GM12874 (cell line): ENCODE data around the gene SPAG16.

Experiments
- TF ChIP-seq, protein P1 (sequence below): IDR thresholded peaks from 2 replicates; pipeline ENCODE4 v1.5.1; 2011; ENCODE audit warnings: low read depth, mild to moderate bottlenecking, control low read depth, low read length, moderate library complexity; ENCODE audit not compliant: insufficient read depth

SPAG16 gene

DNA sequence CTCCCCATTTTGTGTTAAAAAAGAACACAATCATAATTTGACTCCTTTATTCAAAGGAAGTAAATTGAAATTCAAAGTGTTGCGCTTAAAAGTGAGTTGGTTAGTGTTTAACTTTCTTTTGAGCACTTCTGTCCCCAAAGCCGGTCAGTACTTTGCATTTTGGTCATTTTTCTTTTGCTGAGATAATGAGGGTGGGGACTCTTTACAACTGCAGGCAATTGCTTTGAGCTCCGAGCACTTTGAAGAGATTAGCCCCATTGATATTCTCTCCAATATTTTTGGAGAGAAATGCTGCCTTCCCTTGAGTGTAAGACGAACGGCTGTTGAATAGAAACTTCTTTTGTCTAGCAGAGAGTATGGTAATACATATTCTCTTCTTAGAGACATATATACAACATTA, 885.0 kb downstream of the SPAG16 start:
- TF ChIP-seq, protein P1, sequence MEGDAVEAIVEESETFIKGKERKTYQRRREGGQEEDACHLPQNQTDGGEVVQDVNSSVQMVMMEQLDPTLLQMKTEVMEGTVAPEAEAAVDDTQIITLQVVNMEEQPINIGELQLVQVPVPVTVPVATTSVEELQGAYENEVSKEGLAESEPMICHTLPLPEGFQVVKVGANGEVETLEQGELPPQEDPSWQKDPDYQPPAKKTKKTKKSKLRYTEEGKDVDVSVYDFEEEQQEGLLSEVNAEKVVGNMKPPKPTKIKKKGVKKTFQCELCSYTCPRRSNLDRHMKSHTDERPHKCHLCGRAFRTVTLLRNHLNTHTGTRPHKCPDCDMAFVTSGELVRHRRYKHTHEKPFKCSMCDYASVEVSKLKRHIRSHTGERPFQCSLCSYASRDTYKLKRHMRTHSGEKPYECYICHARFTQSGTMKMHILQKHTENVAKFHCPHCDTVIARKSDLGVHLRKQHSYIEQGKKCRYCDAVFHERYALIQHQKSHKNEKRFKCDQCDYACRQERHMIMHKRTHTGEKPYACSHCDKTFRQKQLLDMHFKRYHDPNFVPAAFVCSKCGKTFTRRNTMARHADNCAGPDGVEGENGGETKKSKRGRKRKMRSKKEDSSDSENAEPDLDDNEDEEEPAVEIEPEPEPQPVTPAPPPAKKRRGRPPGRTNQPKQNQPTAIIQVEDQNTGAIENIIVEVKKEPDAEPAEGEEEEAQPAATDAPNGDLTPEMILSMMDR: no peak

DNA sequence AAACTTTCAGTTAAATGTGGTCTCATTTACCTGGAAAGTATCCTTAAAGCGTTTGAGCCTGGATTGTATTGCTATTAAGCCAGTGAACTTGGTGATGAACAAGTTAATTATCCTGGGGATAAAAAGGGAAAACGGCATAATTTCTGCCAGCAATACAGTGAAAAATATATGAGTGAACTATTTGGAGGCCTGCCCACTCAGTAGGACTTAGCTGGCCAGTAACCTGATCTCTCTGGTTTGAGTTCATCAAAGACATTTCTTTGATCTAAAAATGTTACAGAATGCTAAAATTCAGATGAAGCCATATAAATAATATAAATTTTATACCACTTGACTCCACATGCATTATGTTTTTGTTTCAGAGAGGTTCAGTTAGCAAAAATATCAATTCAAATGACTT, 885.5 kb downstream of the SPAG16 start:
- TF ChIP-seq, protein P1: no peak

DNA sequence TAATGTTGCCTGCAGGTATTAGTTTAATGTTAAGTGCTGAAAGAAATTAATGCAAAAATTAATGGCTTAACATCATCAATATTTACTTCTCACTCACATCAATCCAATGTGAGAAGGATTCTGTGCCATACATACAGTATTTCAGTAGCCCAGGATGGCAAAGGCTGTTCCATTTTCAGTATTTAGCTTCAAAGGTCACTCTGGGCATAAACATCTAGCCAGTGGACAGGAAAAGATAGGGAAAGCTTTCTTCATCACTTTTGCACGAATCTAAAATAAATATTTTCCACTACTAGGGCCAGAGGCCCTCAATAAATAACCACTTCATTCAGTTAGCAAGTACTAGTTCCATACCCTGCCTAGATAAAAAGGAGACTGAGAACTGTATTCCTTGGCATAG, 890.3 kb downstream of the SPAG16 start:
- TF ChIP-seq, protein P1: no peak

DNA sequence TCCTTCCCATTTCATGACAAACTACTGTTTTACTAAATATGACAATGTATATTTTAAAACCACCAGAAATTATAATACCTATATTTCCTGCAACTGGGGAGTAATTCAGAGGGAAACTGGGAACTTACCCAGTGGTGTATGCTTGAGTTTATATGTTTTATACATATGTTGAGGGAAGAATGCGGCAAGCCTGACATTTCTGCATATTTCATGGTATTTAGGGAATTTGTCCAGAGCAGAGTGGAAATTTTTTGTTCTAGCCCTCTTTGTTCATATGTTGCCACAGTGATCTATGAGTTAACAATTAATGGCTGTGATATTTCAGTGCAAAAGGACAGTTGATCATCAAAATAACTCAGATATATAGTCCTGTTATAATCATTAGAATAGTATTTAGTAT, 895.8 kb downstream of the SPAG16 start:
- TF ChIP-seq, protein P1: no peak

DNA sequence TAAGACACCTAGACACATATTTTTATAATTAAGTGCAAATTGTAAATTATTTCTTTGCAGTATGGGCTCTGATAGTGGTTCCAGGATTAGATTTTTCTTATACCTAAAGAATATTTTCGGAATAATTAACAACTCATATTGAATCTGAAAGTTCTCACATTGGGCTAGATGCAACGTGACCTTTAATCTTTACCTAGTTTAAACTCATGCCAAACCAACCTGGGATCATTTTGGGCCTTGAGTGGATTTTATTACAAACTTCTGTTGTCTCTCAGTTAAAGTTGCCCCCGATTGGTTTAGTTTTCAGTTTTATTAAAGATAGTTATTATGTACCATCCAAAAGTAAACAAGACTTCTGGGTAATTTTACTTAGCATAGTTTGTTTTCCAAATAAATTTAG, 896.4 kb downstream of the SPAG16 start:
- TF ChIP-seq, protein P1: no peak

DNA sequence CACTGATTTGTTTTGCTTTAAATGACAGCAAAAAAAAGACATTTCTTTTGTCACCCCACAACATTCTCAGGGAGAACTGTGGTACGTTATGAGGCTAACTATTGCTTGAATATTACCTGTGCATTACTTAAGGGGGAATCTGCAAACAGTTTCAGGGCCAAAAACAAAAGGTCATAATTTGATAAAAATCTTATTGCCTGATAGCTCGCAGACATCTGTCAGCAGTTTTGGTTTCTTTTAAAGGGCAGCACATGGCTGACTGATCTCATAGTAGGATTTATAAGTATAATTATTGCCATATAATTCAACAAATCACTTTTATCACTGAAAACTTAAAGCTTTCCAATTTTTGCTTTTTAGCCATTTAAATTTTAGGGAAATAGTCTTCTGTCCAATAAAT, 900.2 kb downstream of the SPAG16 start:
- TF ChIP-seq, protein P1: no peak

DNA sequence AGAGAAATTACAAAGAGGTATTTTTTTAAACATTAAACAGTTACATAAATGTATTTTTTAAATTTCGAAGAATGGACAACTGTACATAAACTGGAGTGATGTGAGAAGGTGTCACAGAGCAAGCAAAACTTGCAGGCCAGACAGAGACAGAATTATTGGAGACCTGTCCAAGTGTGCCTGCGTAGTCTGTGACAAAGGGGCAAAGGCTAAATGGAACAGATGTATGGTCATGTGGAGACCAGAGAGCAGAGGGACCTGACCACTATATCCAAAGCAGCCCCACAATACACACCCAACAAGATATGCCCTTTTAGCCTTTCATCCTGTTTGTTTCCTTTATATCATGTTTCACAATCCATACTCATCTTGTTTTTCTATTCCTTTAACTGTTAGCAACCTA, 901.3 kb downstream of the SPAG16 start:
- TF ChIP-seq, protein P1: no peak

DNA sequence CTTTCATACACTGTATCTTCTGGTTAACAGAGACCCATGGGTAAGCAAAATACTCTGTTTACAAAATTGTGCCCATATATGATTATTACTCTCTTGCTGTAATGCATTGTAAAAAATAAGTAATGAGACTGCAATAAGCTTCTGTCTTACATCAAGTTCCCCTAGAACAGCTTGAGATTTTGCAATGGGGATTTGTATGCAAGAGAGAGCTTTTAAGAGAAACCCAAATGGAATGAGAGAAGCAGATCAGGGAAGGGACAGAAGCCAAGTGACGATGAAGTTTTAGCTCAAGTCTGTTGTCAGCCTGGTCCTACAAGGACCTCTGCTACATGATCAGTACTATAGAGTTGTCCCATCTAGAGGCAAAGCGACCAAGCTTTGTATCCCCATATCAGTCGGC, 908.4 kb downstream of the SPAG16 start:
- TF ChIP-seq, protein P1: no peak
